Left kidney (tissue), 2 donors: ENCODE results near the gene ACP2. TPM values are rescaled to one million over a fixed set of nuclear protein-coding genes. Genes with fewer than 3 reads are reported as not detected.

ENCODE experiments used
- DNase-seq: peaks from one replicate; pipeline ENCODE4 v3.0.0-alpha.2; 2013
- polyA plus RNA-seq: library from polyadenylated mRNA; unstranded; fragments of 120-200 nt; gene quantifications from one replicate; pipeline ENCODE4 v1.2.1, GENCODE V29; 2013; ENCODE audit not compliant: insufficient read length

The ACP2 gene
- polyA plus RNA-seq, 1 donor, result 57.7 TPM

DNA sequence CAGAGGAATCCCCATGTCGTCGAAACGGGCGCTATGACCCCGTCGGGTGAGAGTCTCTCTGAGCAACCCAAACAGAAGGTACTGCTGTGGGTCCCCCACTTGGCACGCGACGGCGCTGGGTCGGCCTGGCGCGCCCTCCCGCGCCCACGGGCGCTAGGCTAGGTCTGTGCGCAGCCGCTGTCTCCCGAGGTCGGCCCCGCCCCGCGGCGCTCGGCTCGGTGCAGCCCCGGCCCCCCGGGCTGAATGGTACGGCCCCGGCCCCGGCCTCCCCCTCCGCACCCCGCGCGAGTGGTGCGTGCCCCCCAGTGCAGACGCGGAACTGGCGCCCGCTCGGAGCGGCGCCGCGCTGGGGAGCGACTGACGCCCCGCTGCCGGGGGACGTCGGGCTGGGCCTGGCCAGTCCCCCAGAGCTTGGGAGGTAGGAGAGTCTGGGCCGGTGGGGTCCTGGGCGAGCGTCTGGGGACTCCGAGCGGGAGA is 21.3 kb upstream of the ACP2 start, which contains the start of gene MADD:
MADD (plus strand) TSS at position 305 of the 477 bp plus-strand sequence.
- DNase-seq, result peak; percentile 70

DNA sequence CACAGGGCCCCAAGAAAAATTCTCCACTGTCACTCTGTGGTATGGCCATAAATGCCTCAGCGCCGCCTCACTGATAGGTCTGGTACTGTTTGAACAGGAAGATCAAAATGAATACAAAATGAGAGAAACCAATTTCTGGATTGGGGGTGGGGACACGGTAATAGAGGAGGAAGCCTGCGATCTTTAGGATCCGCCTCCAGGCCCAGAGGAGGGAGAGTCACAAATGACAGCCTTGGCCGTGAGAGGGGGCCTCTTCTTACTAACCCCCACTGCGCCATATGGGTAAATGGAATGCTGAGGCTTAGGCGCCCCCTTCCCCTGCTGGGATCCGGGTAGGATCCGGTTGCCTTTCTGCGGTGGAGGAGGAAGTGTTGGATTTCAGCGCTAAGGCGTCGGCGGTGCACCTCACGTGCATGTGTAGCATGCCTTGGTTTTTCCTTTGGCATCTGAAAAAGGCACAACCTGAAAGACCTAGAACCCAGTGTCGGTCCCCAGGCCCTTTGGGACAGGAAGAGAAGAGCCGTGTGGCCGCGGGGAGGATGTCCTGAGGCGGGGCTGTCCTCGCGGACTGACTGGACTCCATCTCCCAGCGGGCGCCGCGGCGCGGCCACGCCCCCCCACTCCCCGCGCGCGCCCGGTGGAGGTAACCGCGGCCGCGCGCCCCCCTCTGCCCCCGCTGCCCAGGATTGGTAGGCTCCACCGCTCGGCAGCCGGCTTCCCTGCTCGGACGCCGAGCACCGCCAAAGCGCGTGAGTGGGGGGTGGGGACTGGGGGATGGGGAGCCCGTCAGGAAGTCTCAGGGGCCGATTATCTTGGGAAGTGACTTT is 20.6 kb upstream of the ACP2 start:
- DNase-seq, result peak; percentile 83

DNA sequence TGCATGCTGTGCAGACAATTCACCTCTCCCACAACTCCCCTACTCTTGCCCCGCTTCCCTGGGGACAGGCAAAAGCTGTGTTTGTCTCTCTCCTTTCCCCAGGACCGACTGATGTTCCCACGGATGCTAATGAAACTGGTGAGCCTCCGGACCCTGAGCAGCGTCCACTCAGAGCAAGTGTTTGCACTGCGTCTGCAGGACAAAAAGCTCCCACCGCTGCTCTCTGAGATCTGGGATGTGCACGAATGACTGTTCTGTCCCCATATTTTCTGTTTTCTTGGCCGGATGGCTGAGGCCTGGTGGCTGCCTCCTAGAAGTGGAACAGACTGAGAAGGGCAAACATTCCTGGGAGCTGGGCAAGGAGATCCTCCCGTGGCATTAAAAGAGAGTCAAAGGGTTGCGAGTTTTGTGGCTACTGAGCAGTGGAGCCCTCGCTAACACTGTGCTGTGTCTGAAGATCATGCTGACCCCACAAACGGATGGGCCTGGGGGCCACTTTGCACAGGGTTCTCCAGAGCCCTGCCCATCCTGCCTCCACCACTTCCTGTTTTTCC is 19.9 kb upstream of the ACP2 start:
- DNase-seq, result no peak

DNA sequence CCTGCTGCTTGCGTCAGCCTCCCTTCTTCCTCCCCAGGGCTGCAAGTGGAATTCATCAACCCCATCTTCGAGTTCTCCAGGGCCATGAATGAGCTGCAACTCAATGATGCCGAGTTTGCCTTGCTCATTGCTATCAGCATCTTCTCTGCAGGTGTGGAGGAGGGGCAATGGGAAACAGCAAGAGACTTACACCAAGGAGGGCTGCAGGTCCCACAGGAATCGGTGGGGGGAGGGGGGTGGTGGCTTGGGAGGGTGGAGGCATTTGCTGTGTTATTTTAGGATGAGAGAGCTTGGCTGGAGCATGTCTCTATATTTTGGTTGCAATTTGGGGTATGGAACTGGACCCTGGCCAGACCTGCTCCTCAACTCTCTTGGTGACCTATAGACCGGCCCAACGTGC is 19.3 kb upstream of the ACP2 start:
- no peak for DNase-seq

DNA sequence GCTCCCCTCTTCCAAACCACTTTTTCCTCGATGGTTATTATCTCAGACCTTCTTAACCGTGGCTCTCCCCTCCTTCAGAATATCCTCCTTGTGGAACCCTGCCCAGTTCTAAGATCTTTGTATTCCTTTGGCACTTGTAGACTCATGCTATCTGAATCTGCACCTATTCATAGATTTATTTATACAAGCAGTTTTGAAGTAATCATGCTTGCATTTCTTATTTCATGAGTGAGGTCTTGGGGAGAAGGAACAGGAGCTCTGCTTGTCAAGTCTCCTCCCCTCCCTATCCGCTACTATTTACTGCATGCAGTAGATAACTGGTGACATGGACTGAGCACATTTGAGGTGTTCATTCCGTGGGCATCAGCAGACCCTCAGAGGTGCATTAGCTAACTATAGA is 15.9 kb upstream of the ACP2 start:
- no peak for DNase-seq

DNA sequence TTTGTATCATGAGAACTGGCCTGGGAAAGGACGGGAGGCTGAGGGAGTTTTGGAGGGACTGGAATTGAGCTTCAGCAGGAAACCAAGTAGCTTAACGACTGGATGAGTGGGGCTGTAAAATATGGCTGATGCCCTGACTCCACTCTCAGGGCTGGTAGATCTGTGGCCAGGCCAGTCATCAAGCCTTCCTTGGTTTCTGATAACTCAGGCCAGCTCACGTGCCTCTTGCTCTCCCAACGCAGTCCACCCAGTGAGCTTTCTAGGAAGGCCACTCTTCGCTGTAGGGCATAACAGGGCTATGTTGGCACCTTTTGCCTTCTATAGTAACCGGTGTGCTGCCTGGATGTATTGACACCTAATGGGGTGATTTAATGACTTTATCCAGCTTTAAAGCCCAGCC is 15.5 kb upstream of the ACP2 start:
- no peak for DNase-seq

DNA sequence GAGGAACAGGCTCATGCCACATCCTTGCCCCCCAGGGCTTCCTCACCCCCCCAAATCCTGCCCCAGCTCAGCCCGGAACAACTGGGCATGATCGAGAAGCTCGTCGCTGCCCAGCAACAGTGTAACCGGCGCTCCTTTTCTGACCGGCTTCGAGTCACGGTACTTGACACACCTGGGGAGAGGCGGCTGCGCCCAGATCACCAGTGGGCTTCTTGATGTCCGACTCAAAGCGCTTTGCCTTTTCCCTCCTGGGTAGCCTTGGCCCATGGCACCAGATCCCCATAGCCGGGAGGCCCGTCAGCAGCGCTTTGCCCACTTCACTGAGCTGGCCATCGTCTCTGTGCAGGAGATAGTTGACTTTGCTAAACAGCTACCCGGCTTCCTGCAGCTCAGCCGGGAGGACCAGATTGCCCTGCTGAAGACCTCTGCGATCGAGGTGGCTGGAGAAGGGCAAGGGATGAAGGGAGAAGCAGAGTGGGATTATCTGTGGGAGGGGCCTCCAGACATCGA is 12.7 kb upstream of the ACP2 start:
- no peak for DNase-seq

DNA sequence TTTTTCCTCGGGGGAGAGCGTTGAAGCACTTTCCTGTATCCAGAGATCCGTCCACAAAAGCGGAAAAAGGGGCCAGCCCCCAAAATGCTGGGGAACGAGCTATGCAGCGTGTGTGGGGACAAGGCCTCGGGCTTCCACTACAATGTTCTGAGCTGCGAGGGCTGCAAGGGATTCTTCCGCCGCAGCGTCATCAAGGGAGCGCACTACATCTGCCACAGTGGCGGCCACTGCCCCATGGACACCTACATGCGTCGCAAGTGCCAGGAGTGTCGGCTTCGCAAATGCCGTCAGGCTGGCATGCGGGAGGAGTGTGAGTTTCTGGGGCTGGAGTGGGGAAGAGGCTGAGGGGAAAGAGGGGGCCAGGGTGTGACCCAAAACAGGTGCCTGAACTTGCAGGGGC is 11.8 kb upstream of the ACP2 start:
- DNase-seq, result no peak

DNA sequence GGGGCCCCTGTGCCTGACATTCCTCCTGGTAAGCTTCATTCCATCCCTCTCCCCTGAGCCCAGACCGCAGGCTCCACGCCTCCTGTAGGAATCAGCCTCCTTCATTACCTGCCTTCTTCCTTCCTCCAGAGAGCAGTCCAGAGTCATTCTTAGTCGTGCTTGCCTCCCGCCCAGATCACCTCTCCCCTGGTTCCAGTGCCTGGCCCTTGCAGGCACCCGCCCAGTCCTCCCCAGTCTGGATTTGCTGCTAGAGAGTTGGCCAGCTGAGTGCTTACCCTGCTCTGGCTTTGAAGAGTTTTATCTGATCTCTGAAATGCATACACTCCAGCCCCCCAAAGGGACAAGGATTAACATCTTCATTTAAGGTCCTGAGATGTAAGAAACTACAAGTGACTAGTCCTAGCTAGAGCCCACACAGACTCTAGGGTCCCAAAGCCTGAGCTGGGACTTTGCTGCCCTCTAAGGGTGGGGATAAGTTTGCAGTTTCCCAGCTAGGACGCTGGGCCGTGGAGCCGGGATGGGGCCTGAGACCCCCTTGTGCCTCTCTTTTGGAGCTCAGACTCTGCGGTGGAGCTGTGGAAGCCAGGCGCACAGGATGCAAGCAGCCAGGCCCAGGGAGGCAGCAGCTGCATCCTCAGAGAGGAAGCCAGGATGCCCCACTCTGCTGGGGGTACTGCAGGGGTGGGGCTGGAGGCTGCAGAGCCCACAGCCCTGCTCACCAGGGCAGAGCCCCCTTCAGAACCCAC is 10.8 kb upstream of the ACP2 start:
- no peak for DNase-seq

DNA sequence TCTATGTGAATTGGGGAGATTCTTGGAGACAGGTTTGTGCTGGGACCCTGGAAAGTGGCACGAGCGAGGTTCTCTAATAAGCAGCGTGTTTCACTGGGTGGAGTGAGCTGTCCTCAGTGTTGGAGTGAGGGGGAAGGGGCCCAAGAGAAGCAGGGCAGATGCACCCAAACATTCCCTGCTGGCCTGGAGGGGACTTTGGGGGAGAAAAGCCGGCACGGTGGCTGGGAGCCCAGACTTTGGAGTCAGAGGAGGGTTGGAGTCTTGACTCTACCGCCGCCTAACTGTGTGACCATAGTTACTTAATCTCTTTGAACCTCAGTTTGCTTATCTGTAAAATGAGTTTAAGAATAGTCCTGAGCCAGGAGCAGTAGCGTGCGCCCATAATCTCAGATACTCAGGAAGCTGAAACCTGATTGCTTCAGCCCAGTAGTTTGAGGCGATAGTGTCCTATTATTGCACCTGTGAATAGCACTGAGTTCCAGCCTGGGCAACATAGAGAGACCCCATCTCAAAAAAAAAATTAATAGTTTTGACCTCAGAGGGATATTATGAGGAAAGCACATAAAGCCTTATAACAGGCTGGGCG is 9.8 kb upstream of the ACP2 start:
- DNase-seq, result no peak

DNA sequence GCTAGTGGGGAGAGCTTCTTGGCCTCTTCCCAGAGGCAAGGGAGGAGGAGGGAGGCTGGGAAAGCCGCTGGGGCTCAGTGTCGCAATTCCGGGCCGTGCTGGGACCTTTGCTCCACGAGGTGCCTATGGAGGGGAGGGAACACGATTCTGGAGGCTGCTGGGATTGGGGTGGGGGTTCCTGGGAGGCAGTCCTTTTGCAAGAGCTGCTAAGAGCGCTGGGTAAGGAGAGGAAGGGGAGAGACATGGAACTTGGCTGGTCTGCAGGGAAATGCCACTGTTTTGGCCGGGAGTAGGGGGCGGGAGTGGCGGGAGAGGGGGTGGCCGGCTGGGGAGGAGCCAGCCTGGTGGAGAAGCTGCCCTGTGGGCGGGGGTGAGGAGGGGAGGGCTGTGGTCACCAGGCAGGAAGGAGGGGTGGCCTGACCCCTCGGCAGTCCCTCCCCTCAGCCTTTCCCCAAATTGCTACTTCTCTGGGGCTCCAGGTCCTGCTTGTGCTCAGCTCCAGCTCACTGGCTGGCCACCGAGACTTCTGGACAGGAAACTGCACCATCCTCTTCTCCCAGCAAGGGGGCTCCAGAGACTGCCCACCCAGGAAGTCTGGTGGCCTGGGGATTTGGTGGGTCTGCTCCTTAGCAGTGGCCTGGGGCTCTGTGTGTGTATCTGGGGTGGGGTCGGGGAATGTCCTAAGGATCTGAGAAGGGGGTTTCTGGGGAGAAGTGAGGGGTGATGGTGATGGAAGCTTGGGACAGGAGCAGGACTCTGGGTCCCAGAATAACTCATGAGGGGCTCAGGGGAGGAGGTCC is 9.1 kb upstream of the ACP2 start, which contains the start of gene NR1H3:
NR1H3 (plus strand) TSS at position 480 of the 800 bp plus-strand sequence. CDS start 1,221 bp downstream, outside the sequence.
- peak; percentile 49 for DNase-seq

DNA sequence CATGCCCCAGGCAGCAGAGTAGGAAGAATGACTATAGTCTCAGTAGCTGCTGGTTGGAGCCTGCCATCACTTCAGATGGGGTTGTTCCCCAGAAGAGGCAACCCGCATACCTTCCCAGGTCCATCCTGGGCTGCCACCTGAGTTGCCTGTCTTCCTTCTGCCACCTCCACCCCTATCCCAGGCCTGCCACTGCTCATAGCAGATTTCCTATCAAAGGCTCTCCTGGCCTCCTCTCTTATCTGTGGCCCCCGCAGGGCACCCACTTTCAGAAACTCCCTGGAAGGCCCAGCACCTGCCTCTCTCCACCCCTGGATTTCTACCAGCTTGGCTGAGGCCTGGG is 8.5 kb upstream of the ACP2 start:
- DNase-seq, result no peak

DNA sequence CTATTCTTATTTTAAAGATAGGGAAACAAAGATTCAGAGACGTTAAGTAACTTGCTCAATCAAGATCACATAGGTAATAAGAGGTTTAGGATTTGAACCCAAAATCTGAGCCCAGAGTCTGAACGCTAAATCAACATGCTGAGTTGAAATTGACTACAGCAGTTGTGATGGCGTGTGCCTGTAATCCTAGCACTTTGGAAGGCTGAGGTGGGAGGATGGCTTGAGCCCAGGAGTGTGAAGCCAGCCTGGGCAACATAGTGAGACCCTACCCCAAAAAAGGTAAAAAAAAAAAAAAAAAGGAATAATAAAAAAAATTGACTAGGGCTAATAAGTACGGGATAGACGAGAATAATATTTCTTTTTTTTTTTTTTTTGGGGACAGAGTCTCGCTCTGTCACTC is 7.8 kb upstream of the ACP2 start:
- no peak for DNase-seq

DNA sequence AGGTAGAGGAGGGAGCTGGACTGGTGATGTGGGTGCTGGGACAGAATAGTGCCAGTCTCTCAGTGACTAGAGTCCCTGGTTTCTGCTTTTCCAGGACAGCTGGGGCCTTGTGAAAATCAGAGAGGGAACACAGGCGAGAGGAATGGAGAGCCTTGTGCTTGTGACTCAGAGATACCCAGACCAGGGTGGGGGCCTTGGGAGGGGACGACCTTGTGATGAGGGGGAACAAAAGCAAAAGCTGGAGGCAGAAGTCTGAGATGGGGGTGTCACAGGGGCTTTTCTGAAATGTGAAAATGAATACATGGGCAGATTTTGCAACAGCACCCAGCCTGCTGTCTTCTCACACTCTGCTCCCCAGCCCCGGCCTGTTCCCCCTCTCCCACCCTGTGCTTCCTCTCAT is 5.8 kb upstream of the ACP2 start:
- DNase-seq, result no peak

DNA sequence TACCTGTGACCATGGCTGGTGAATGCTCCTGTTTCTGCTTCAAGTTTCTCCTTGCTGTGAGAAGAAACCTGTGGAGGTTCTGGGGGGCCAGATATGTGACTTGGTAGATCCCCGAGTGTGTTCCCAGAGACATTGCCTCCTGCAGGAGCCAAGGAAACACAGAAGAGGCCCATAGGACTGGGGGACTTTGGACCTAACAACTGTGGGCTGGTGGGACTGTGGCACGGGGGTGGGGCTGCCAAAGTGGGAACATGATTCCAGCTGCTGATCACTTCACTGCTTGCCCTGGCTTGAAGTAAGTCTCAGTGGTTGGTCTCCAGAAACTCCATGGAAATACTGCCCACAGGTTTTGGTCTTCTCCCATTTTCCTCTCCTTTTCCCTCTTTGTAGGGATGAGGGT is 5.0 kb upstream of the ACP2 start:
- DNase-seq, result no peak

DNA sequence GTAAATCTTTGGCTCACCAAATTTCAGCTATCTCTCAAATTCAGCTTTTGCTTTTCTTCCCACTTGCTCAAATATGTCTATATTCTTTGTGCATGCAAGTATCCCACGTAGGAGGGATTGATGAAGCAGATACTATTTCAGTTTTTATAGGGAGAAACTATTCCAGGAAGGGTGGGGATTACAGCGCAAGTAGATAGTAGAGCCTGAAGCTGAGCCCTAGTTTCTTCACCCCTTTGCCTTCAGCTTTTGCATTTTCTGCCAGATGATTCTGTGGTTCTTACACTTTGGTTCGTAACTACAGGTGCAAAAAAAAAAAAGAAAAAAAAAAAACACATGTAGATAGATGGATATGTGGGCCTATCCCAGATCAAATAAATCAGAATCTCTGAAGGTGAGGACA is 3.1 kb upstream of the ACP2 start:
- no peak for DNase-seq

DNA sequence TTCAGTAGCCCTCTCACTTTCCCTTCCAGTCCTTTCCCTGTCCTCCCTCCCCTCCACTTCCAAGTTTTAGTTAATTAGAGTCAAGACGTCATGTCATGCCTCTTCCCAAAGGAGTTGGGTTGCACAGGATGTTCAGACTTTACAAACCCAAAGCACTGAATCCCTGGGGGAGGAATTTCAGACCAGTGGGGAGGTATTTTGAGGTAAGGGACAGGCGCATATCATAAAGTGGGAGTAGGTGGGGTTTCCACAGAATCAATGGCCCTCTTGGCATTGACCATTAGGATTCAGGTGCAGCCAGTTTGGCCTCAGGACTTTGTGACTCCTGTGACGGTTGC is 733 bp upstream of the ACP2 start:
- DNase-seq, result no peak

DNA sequence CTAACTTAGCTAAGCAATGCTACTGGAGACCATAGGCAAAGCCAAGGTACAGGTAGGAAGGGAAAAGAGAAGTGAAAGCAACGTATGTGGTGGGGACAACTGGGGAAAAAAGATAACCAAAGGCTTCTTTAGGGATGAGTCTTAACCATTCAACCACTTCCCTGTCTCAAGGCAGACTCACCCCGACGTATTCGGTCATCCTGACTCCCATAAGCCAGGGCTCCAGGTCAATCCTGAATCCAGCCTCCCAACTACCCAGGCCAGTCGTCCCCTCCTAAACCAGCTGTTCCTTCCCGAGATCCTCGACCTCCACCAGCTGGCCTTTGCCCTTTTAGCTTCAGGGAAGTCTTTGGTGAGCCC is 330 bp downstream of the ACP2 start:
- no peak for DNase-seq

DNA sequence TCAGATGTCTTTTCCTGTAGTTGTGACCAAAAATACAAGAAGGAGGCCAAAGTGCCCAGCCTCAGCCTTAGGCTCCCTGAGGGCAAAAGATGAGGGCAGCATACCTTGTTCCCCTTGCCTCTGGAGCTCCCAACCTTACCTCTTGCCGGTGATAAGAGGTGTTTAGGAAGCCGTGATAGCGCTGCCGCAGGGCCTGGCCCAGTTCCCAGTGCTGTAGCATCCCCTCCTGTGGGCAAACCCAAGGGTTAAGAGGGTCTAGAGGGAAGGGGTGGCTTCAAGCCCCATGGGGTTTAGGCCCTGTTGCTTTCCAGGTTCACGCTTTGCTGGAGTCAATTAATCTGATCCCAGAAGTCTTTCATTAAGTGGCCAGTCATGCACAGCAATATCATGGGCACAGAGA is 1.1 kb downstream of the ACP2 start:
- no peak for DNase-seq

DNA sequence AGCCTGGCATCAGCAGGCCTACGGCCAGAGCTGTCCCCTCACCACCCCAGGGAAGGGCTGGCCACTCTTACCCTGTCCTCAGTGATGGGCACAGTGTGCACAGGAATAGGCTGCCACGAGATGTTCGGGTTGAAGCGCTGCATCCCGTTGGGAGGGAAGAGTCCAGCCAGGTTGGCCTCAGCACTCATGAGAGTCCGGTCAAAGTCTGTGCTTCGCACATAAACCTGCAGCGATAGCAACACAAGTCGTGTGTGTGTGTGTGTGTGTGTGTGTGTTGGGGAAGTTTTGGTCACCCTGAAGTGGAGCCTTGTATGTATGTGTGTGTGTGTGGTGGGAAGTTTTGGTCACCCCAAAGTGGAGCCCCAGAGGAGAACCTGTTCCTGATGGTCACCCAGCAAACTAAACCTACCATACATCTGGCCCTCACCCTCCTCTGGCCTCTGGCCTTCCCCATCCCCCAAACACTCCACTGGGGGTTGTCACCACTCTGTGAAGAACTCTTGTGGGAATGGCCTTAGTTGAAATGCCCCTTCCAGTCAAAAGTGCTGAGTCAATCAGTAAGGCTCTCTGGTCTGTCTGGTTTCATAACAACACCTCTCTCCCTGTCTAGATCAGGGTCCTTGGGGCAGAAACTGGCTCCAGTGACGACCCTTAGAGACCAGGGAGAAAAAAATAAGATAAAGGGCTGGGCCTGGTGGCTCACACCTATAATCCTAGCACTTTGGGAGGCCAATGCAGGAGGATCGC is 2.8 kb downstream of the ACP2 start:
- no peak for DNase-seq
